Activated naive CD8-positive, alpha-beta T cell (primary cell): Measurements from ENCODE around the gene SLC35F4.

Experiments used
- H3K27ac Mint-ChIP-seq: one replicate; pipeline ENCODE4 v1.8.0; 2021; ENCODE audit warnings: mixed read lengths
- H3K27me3 Mint-ChIP-seq: one replicate; pipeline ENCODE4 v1.8.0; 2021; ENCODE audit warnings: mixed read lengths
- H3K36me3 Mint-ChIP-seq: one replicate; pipeline ENCODE4 v1.8.0; 2021; ENCODE audit warnings: mixed read lengths
- H3K4me1 Mint-ChIP-seq: one replicate; pipeline ENCODE4 v1.8.0; 2021; ENCODE audit warnings: low read depth, mixed read lengths
- H3K4me3 Mint-ChIP-seq: one replicate; pipeline ENCODE4 v1.8.0; 2021; ENCODE audit warnings: mild to moderate bottlenecking, mixed read lengths
- H3K9me3 Mint-ChIP-seq: one replicate; pipeline ENCODE4 v1.8.0; 2021; ENCODE audit warnings: low read depth, mixed read lengths

Gene SLC35F4

GRCh38 chr14:57865403-57866198 is at the start of gene SLC35F4:
Gene SLC35F4 (minus strand): TSS chr14:57866092.
- H3K27ac Mint-ChIP-seq, result no peak within 1 kb of the TSS
- no peaks in the 10 kb centered on the region for H3K36me3 Mint-ChIP-seq
- H3K27me3 Mint-ChIP-seq, result peaks cover 22% of the 10 kb centered on the region
- H3K4me3 Mint-ChIP-seq, result no peak within 1 kb of the TSS
- H3K4me1 Mint-ChIP-seq, result no peaks in the 10 kb centered on the region
- no peaks in the 10 kb centered on the region for H3K9me3 Mint-ChIP-seq

- H3K4me1 Mint-ChIP-seq, result no peaks in the 10 kb centered on the region
- no peaks in the 10 kb centered on the region for H3K36me3 Mint-ChIP-seq
- H3K27ac Mint-ChIP-seq, result no peak overlapping the region
- H3K4me3 Mint-ChIP-seq, result no peak overlapping the region
- peaks cover 14% of the 10 kb centered on the region for H3K9me3 Mint-ChIP-seq
- peaks cover 4% of the 10 kb centered on the region for H3K27me3 Mint-ChIP-seq
These were observed 43.7 kb upstream of the SLC35F4 start for GRCh38 chr14:57909626-57910025.

DNA sequence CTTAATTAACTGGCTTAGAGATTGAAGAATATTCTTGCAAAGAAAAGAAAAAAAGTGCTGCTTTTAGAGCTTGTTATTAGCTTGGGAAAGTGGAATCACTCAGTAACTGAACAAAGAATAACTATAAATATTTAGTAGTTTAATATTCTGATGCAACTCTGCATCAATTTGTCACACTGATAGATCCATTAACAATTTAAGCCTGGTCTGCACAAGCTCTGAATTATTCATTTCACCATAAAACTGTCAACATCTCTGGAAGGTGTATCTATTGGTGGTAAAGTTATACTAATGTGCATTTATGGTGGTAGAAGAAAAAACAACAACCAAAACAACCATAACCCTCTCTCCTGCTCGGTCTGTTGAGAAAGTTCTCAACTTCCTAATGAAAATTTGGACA is 38.1 kb upstream of the SLC35F4 start:
- H3K36me3 Mint-ChIP-seq, result no peaks in the 10 kb centered on the region
- H3K4me3 Mint-ChIP-seq, result no peak overlapping the region
- H3K9me3 Mint-ChIP-seq, result peaks cover 10% of the 10 kb centered on the region
- peaks cover 4% of the 10 kb centered on the region for H3K27me3 Mint-ChIP-seq
- H3K27ac Mint-ChIP-seq, result no peak overlapping the region
- H3K4me1 Mint-ChIP-seq, result no peaks in the 10 kb centered on the region

DNA sequence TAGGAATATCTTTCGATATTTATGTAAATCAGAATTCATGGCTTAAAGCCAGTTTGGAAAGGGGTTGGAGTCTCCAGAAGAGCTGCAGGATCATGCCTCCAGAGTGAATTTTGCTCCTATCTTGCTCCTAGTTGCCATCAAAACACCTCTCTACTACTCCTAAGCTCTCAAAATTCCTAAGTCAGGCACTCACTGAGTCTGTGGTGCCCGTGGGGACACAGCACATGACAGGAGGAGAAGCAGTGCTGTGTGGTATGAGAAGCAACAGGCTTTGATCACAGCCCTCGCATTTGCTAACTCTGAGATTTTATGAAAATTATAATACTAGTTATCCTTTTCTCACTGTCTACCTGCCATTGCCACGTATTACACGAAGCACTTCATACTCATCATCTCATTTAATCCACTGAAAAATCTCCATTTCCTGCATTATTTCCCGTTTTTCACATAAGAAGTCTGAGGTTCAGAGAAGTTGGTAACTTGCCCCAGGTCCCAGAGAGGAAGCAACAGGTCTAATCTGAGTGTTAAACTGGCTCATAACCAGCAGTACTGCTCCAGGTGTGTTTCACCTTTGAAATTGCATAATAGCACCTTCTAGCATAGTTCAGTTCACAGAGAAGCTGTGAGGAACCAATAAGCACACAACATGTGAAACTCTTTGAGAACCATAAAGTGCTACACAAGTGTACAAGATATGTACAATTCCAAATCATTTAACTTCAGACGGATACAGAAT is 33.1 kb upstream of the SLC35F4 start:
- Mint-ChIP-seq H3K9me3 (peaks cover 6% of the 10 kb centered on the region), H3K4me1 (no peaks in the 10 kb centered on the region), H3K27me3 (peaks cover 9% of the 10 kb centered on the region), H3K36me3 (no peaks in the 10 kb centered on the region), H3K27ac (no peak overlapping the region), H3K4me3 (no peak overlapping the region)

DNA sequence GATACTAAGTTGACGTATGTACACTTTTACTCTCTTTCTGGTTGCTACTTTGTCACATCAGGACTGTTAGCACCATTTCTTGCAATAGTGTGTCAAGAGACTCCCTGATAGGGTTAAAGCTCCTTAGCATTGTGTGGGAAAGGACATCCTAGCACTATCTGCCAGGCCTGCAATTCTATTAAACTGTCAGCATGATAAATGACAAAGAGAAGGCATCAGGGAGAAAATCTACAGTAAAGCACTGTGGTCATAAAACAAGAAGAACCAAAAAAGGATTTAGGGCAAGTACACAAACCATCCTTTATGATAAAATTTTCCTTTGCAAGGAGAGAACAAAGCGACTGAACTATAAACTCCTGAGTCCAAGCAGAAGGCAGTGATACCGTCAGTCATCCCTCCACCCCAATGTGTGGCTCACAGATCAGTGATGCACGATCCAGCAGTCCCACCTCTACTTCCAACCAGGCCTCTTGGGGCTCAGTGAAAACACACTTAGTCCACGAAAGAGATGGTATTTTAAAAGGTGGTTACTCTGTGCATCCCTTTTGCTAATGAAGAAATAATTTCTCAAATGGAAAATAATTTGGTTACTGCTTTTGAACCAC is 31.4 kb upstream of the SLC35F4 start:
- Mint-ChIP-seq H3K4me1 (no peaks in the 10 kb centered on the region), H3K27ac (no peak overlapping the region), H3K9me3 (peaks cover 6% of the 10 kb centered on the region), H3K4me3 (no peak overlapping the region), H3K27me3 (peaks cover 9% of the 10 kb centered on the region), H3K36me3 (no peaks in the 10 kb centered on the region)

- Mint-ChIP-seq H3K36me3 (no peaks in the 10 kb centered on the region), H3K9me3 (no peaks in the 10 kb centered on the region), H3K27me3 (peaks cover 4% of the 10 kb centered on the region), H3K4me3 (no peak overlapping the region), H3K27ac (no peak overlapping the region), H3K4me1 (no peaks in the 10 kb centered on the region)
These were observed 23.4 kb upstream of the SLC35F4 start for GRCh38 chr14:57889245-57889644.

GRCh38 chr14:57884175-57884574 is 18.3 kb upstream of the SLC35F4 start:
- peaks cover 16% of the 10 kb centered on the region for H3K27me3 Mint-ChIP-seq
- no peaks in the 10 kb centered on the region for H3K9me3 Mint-ChIP-seq
- no peaks in the 10 kb centered on the region for H3K36me3 Mint-ChIP-seq
- H3K4me1 Mint-ChIP-seq, result no peaks in the 10 kb centered on the region
- no peak overlapping the region for H3K27ac Mint-ChIP-seq
- H3K4me3 Mint-ChIP-seq, result no peak overlapping the region

DNA sequence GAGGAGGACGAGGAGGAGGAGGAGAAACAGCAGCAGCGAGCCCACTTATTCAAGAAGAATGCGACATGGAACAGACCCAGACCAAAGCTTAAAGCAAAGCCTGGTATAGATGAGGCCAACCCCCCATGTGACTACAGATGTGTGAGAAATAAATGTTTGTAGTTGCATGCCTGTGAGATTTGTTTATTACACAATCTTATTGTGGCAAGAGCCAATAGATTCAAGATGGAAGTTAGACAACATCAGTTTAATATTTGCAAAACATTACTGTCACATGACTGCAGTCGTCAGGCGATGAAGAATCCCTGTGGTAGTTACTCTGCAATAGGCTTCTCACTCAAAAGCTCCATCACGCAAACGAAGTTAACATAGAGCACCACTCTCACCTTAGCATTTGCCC is 17.2 kb upstream of the SLC35F4 start:
- Mint-ChIP-seq H3K9me3 (no peaks in the 10 kb centered on the region), H3K4me1 (no peaks in the 10 kb centered on the region), H3K36me3 (no peaks in the 10 kb centered on the region), H3K27me3 (peaks cover 20% of the 10 kb centered on the region), H3K4me3 (no peak overlapping the region), H3K27ac (no peak overlapping the region)

- H3K27ac Mint-ChIP-seq, result no peak overlapping the region
- H3K4me1 Mint-ChIP-seq, result no peaks in the 10 kb centered on the region
- no peaks in the 10 kb centered on the region for H3K36me3 Mint-ChIP-seq
- H3K4me3 Mint-ChIP-seq, result no peak overlapping the region
- no peaks in the 10 kb centered on the region for H3K9me3 Mint-ChIP-seq
- peaks cover 18% of the 10 kb centered on the region for H3K27me3 Mint-ChIP-seq
These were observed 13.6 kb upstream of the SLC35F4 start for GRCh38 chr14:57879516-57879915.

- Mint-ChIP-seq H3K4me3 (no peak overlapping the region), H3K9me3 (no peaks in the 10 kb centered on the region), H3K4me1 (no peaks in the 10 kb centered on the region), H3K27ac (no peak overlapping the region), H3K36me3 (no peaks in the 10 kb centered on the region), H3K27me3 (peaks cover 15% of the 10 kb centered on the region)
These were observed 10.1 kb upstream of the SLC35F4 start for GRCh38 chr14:57875985-57876384.

- Mint-ChIP-seq H3K36me3 (no peaks in the 10 kb centered on the region), H3K4me3 (no peak overlapping the region), H3K9me3 (no peaks in the 10 kb centered on the region), H3K4me1 (no peaks in the 10 kb centered on the region), H3K27ac (no peak overlapping the region), H3K27me3 (peaks cover 12% of the 10 kb centered on the region)
These were observed 9.4 kb upstream of the SLC35F4 start for GRCh38 chr14:57875296-57875695.

- peaks cover 14% of the 10 kb centered on the region for H3K27me3 Mint-ChIP-seq
- H3K4me1 Mint-ChIP-seq, result no peaks in the 10 kb centered on the region
- no peaks in the 10 kb centered on the region for H3K36me3 Mint-ChIP-seq
- no peak overlapping the region for H3K4me3 Mint-ChIP-seq
- no peak overlapping the region for H3K27ac Mint-ChIP-seq
- no peaks in the 10 kb centered on the region for H3K9me3 Mint-ChIP-seq
These were observed 5.7 kb upstream of the SLC35F4 start for GRCh38 chr14:57871459-57872080.

- Mint-ChIP-seq H3K36me3 (no peaks in the 10 kb centered on the region), H3K4me1 (no peaks in the 10 kb centered on the region), H3K27me3 (peaks cover 17% of the 10 kb centered on the region), H3K9me3 (no peaks in the 10 kb centered on the region), H3K27ac (no peak overlapping the region), H3K4me3 (no peak overlapping the region)
These were observed 5.0 kb upstream of the SLC35F4 start for GRCh38 chr14:57870686-57871457.

DNA sequence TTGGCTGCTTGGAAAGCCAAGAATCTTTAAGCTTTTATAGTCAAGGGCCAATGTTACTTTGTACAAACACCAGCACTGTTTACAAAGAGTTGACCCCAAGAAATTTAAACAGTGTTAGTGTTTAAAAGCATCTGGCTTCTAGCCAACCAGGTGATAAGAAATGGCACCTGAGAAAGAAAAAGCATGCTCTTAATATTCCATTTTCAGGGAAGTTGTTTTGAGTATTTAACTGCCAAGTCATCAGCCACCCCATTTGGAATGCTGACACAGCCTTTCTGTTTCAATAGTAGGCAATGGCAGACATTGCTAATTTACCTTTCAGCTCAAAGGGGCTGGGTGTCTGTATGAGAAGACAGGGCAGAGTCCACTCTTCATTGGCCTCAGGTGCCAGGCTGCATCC is 3.7 kb upstream of the SLC35F4 start:
- H3K9me3 Mint-ChIP-seq, result no peaks in the 10 kb centered on the region
- H3K27ac Mint-ChIP-seq, result no peak overlapping the region
- peaks cover 17% of the 10 kb centered on the region for H3K27me3 Mint-ChIP-seq
- no peak overlapping the region for H3K4me3 Mint-ChIP-seq
- no peaks in the 10 kb centered on the region for H3K4me1 Mint-ChIP-seq
- H3K36me3 Mint-ChIP-seq, result no peaks in the 10 kb centered on the region
